GM12878 (cell line): Measurements from ENCODE around the gene CDHR5. TPM values are rescaled to one million over a fixed set of nuclear protein-coding genes. Genes with fewer than 3 reads are reported as not detected.

Experiments
- ATAC-seq: fragments of 200-7000 bp; cut with Tn5 transposase; 3 replicates; pipeline ENCODE4 v1.9.1; 2020; ENCODE audit warnings: mild to moderate bottlenecking, moderate library complexity
- BruUV-seq: library from RNA; stranded (reverse); fragments of 400-500 nt; replicated peaks from 2 replicates; lab custom pipeline; 2021; lab: Mats Ljungman, UMichigan
- CTCF ChIA-PET: fragments of 300-600 bp; sonication (Branson Sonifier 250); formaldehyde crosslinking; extraction: SDS; loops from one replicate; lab custom pipeline; 2021; ENCODE audit warnings: inconsistent platforms; lab: Yijun Ruan, JAX
- POLR2A ChIA-PET: fragments of 350-600 bp; formaldehyde crosslinking; extraction: SDS; loops from one replicate; lab custom pipeline; 2021; ENCODE audit warnings: inconsistent platforms; lab: Charles Lee
- RAD21 ChIA-PET: fragments of 300-600 bp; sonication (Branson Sonifier 250); formaldehyde crosslinking; loops from one replicate; lab custom pipeline; 2023; ENCODE audit warnings: antibody characterized with exemption; ENCODE audit not compliant: unreplicated experiment; lab: Charles Lee
- SMC1A ChIA-PET: fragments of 300-600 bp; sonication (Branson Sonifier 250); formaldehyde crosslinking; loops from one replicate; lab custom pipeline; 2023; ENCODE audit not compliant: unreplicated experiment, uncharacterized antibody; lab: Charles Lee
- DNase-seq: peaks from one replicate; pipeline ENCODE4 v3.0.0-alpha.2; 2011; ENCODE audit warnings: low read depth, low spot score
- FAIRE-seq: peaks from 3 replicates; lab custom pipeline; 2011; peaks lifted over from hg19 to GRCh38; lab: Jason Lieb, UNC
- H2AFZ ChIP-seq: 2 replicates; pipeline ENCODE4 v1.6.0; 2011; ENCODE audit warnings: low read depth, low read length, control low read depth; ENCODE audit not compliant: control insufficient read depth
- H3K27ac ChIP-seq: 2 replicates; pipeline ENCODE4 v1.5.1; 2011; ENCODE audit warnings: control low read depth; ENCODE audit not compliant: control insufficient read depth, insufficient read depth
- H3K27me3 ChIP-seq, 2 experiments: replicated peaks in 1 of 2; 2 replicates each; pipeline versions ENCODE4 v1.6.0 to v1.6.1; 2011; ENCODE audit warnings: low read length in 1 of 2; ENCODE audit not compliant: control insufficient read depth in 2 of 2, insufficient read depth in 2 of 2
- H3K36me3 ChIP-seq, 2 experiments: 2 replicates each; pipeline ENCODE4 v1.5.1; 2011; ENCODE audit warnings: low read length in 1 of 2; ENCODE audit not compliant: control insufficient read depth in 2 of 2, insufficient read depth in 2 of 2
- H3K4me1 ChIP-seq: 2 replicates; pipeline ENCODE4 v1.6.1; 2011; ENCODE audit warnings: mild to moderate bottlenecking, low read length, moderate library complexity, mixed read lengths; ENCODE audit not compliant: control insufficient read depth, insufficient read depth
- H3K4me2 ChIP-seq: 2 replicates; pipeline ENCODE4 v1.6.0; 2011; ENCODE audit warnings: control low read depth; ENCODE audit not compliant: control insufficient read depth, insufficient read depth
- H3K4me3 ChIP-seq: fragments of 200-600 bp; sonication (generic); 2 replicates; pipeline ENCODE4 v1.5.1; 2016
- H3K79me2 ChIP-seq: 2 replicates; pipeline ENCODE4 v1.6.0; 2011; ENCODE audit warnings: low read length; ENCODE audit not compliant: control insufficient read depth, insufficient read depth
- H3K9ac ChIP-seq: 2 replicates; pipeline ENCODE4 v1.8.0; 2011; ENCODE audit warnings: low read length, control low read depth, mixed read lengths; ENCODE audit not compliant: control insufficient read depth, insufficient read depth
- H3K9me3 ChIP-seq: replicated peaks from 3 replicates; pipeline ENCODE4 v1.5.1; 2011; ENCODE audit warnings: mild to moderate bottlenecking, low read length; ENCODE audit not compliant: control insufficient read depth, insufficient read depth
- H4K20me1 ChIP-seq: 2 replicates; pipeline ENCODE4 v1.6.0; 2011; ENCODE audit not compliant: control insufficient read depth, insufficient read depth
- BACH1 ChIP-seq: fragments of 450-650 bp; IDR thresholded peaks from 2 replicates; pipeline ENCODE4 v1.6.1; 2017; ENCODE audit warnings: mild to moderate bottlenecking, borderline replicate concordance
- CHD1 ChIP-seq: IDR thresholded peaks from 2 replicates; pipeline ENCODE4 v1.6.1; 2012; ENCODE audit warnings: low read depth, low read length, improper control_type of control experiment
- ESRRA ChIP-seq: IDR thresholded peaks from 2 replicates; pipeline ENCODE4 v1.6.1; 2012; ENCODE audit warnings: mild to moderate bottlenecking, low read length, improper control_type of control experiment
- IRF4 ChIP-seq: IDR thresholded peaks from 2 replicates; pipeline ENCODE4 v1.6.1; 2011; ENCODE audit warnings: low read depth, low read length
- JUND ChIP-seq: IDR thresholded peaks from 2 replicates; pipeline ENCODE4 v1.6.1; 2012; ENCODE audit warnings: low read depth, mild to moderate bottlenecking, low read length, improper control_type of control experiment, moderate library complexity
- MYC ChIP-seq: IDR thresholded peaks from 2 replicates; pipeline ENCODE4 v1.6.1; 2011; ENCODE audit warnings: mild to moderate bottlenecking, low read length, moderate library complexity, inconsistent platforms; ENCODE audit not compliant: insufficient read depth, insufficient replicate concordance, insufficient read length, severe bottlenecking
- NFXL1 ChIP-seq: fragments of 450-650 bp; IDR thresholded peaks from 2 replicates; pipeline ENCODE4 v1.6.1; 2017; ENCODE audit warnings: antibody characterized with exemption, mild to moderate bottlenecking, borderline replicate concordance
- POLR2AphosphoS5 ChIP-seq: IDR thresholded peaks from 2 replicates; pipeline ENCODE4 v1.6.1; 2011; ENCODE audit warnings: mild to moderate bottlenecking, low read length, inconsistent platforms
- WGBS: methylation state at CpG from one replicate; pipeline ENCODE4 v1.1.6; 2016; ENCODE audit warnings: low lambda C conversion rate; ENCODE audit not compliant: insufficient replicate concordance, insufficient coverage; ENCODE audit errors: missing lambda C conversion rate; 5-methylcytosine and 5-hydroxymethylcytosine counted together
- in situ Hi-C: fragments of 300-500 bp; cut with MboI; formaldehyde crosslinking; loops from 9 replicates; pipeline ENCODE4 v1.14.3; 2018; ENCODE audit warnings: mixed read lengths
- intact Hi-C: fragments of 100-400 bp; cut with micrococcal nuclease; formaldehyde crosslinking; loops from one replicate; pipeline ENCODE4 v1.14.2; 2022; ENCODE audit not compliant: unreplicated experiment
- polyA plus RNA-seq, 11 experiments: library from polyadenylated mRNA; depleted of rRNA in 4 of 11; unstranded in 6 of 11; stranded (reverse) in 5 of 11; fragments of >200 nt; fragmentation: Nextera tagmentation in 4 of 11; fragmentation: Illumina TruSeq in 1 of 11; extraction: Ambion mirVana in 4 of 11; extraction: Trizol in 1 of 11; gene quantifications; 1 replicate in 1 of 11; 2 replicates in 10 of 11; pipeline versions ENCODE4 v1.2.1 to v1.2.3, GENCODE V29; 2011 to 2016; ENCODE audit warnings: inconsistent platforms in 2 of 11, missing spikeins in 2 of 11, low read depth in 1 of 11
- total RNA-seq, 4 experiments: library from RNA; depleted of rRNA in 3 of 4; stranded (reverse); fragments of >200 nt in 3 of 4; fragmentation: Illumina TruSeq in 1 of 4; extraction: Trizol in 1 of 4; gene quantifications; 2 replicates each; pipeline versions ENCODE4 v1.2.1 to v1.2.3, GENCODE V29; 2013 to 2021
- TF ChIP-seq, protein P1 (sequence below): fragments of 450-650 bp; IDR thresholded peaks from 2 replicates; pipeline ENCODE4 v1.6.1; 2017; ENCODE audit warnings: antibody characterized with exemption, mild to moderate bottlenecking, moderate library complexity

The CDHR5 gene
- total and polyA plus RNA-seq, 10 of the 15 experiments (the other 5 are each of a cell fraction or from before 2014, with no cell fraction given) = 0.06 TPM; not detected in 9

DNA sequence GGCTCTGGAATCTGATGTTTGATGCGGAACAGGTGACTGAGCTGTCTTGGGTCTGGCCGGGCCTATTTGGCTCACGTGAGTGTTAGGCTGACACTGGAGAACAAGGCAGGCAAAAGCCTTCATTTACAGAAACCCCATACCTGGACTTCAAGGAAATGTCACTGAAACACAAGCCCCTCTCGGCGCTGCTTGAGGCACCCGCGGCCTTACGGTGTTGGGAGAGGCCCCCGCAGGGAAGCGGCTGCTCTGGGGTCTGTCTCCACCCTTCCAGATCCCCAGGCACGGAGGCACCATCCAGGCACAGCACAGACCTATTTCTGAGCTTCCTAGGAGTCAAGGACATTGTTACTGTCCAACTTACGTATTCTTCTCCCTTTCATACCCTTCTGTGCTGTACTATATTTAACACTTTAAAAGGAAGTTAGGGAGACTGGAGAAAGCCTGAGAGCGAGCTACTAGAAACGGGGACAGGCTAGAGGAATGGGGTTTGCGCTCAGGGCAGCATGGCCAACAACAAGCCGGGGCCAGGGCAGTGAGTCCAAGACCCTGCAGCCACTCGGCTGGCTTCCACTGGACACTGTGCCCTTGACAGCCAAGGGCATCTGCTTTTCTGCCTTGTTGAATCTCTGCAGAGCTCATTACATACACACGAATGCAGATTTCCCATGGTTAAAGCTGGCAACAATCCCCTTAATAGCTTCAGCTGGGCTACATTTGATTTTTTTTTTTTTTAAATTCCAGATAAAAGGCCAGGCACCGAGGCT, 36.1 kb upstream of the CDHR5 start:
- ChIA-PET POLR2A (interaction anchor here (0.5 to 1.1 kb wide), 4 partner anchors 9 to 117 kb away, joined by 3 to 4 read pairs (median 3); no protein-coding TSS in a partner anchor), CTCF (interaction anchor here (0.7 to 9.5 kb wide), 4 partner anchors 13 to 87 kb away, joined by 4 to 91 read pairs (median 4); no protein-coding TSS in a partner anchor), RAD21 (interaction anchor here (0.9 to 3.1 kb wide), 3 partner anchors 52 to 65 kb away, joined by 3 to 15 read pairs (median 10); no protein-coding TSS in a partner anchor), SMC1A (interaction anchor here (1.0 to 1.9 kb wide), 3 partner anchors 31 to 65 kb away, joined by 3 to 8 read pairs (median 3); no protein-coding TSS in a partner anchor)
- ATAC-seq = no peak
- no peak overlapping the region for H3K9ac ChIP-seq
- H3K9me3 ChIP-seq = no peaks in the 10 kb centered on the region
- no TSS peak for BruUV-seq
- H3K27me3 ChIP-seq = no peaks in the 10 kb centered on the region
- H3K27ac ChIP-seq = no peak overlapping the region
- H3K79me2 ChIP-seq = no peaks in the 10 kb centered on the region
- H2AFZ ChIP-seq = no peak overlapping the region
- DNase-seq = no peak
- H3K4me3 ChIP-seq = no peak overlapping the region
- FAIRE-seq = no peak
- TF ChIP-seq MYC (no peak), ESRRA (no peak), BACH1 (no peak), IRF4 (no peak), JUND (no peak), POLR2AphosphoS5 (no peak), CHD1 (no peak), NFXL1 (no peak)
- TF ChIP-seq, protein P1, sequence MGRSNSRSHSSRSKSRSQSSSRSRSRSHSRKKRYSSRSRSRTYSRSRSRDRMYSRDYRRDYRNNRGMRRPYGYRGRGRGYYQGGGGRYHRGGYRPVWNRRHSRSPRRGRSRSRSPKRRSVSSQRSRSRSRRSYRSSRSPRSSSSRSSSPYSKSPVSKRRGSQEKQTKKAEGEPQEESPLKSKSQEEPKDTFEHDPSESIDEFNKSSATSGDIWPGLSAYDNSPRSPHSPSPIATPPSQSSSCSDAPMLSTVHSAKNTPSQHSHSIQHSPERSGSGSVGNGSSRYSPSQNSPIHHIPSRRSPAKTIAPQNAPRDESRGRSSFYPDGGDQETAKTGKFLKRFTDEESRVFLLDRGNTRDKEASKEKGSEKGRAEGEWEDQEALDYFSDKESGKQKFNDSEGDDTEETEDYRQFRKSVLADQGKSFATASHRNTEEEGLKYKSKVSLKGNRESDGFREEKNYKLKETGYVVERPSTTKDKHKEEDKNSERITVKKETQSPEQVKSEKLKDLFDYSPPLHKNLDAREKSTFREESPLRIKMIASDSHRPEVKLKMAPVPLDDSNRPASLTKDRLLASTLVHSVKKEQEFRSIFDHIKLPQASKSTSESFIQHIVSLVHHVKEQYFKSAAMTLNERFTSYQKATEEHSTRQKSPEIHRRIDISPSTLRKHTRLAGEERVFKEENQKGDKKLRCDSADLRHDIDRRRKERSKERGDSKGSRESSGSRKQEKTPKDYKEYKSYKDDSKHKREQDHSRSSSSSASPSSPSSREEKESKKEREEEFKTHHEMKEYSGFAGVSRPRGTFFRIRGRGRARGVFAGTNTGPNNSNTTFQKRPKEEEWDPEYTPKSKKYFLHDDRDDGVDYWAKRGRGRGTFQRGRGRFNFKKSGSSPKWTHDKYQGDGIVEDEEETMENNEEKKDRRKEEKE = no peak
- TF ChIP-seq, all 136 proteins: peak for 0
- 96% methylated on average over 19 of the region's 19 CpGs for WGBS
- Histone ChIP-seq H4K20me1 (no peaks in the 10 kb centered on the region), H3K4me2 (no peak overlapping the region), H3K4me1 (peaks cover 13% of the 10 kb centered on the region), H3K36me3 (peaks cover 9 to 19% of the 10 kb centered on the region in 2 experiments; a peak in 3 of 4 replicates)
- intact Hi-C loops (no loop called here), in situ Hi-C loops (loop anchor here (10.0 kb wide), 1 partner anchor 64 kb away; no protein-coding TSS in a partner anchor)
